Measurements from ENCODE around the gene NTNG2. TPM values are rescaled to one million over a fixed set of nuclear protein-coding genes. Genes with fewer than 3 reads are reported as not detected.

The NTNG2 gene
- total and polyA plus RNA-seq, 10 of the 15 experiments (the other 5 are each of a cell fraction or from before 2014, with no cell fraction given) = 0.37 to 0.79 (median 0.45) TPM; not detected in 6

GRCh38 chr9:132162764-132163456, 1.1 kb downstream of the NTNG2 start:
- no peak for FAIRE-seq
- in situ Hi-C loops (cut with MboI) (no loop called here), intact Hi-C loops (cut with micrococcal nuclease; ENCODE audit: unreplicated experiment) (no loop called here)
- ChIA-PET SMC1A (ENCODE audit: uncharacterized antibody, unreplicated experiment) (no interaction called here), POLR2A (no interaction called here), CTCF (no interaction called here), RAD21 (ENCODE audit: unreplicated experiment) (no interaction called here)
- Histone ChIP-seq H2AFZ (ENCODE audit: control insufficient read depth, low read depth, low read length) (no peak overlapping the region), H3K4me1 (ENCODE audit: control insufficient read depth, insufficient read depth, low read length) (no peaks in the 10 kb centered on the region), H3K36me3 (ENCODE audit: control insufficient read depth in 2 of 2, insufficient read depth in 2 of 2, low read length in 1 of 2) (no peaks in the 10 kb centered on the region), H3K27me3 (replicated peaks in 1 of 2; ENCODE audit: control insufficient read depth in 2 of 2, insufficient read depth in 2 of 2, low read length in 1 of 2) (peaks cover 8 to 19% of the 10 kb centered on the region in 2 experiments), H3K9me3 (replicated peaks; ENCODE audit: control insufficient read depth, insufficient read depth, low read length) (no peaks in the 10 kb centered on the region), H3K79me2 (ENCODE audit: control insufficient read depth, insufficient read depth, low read length) (no peaks in the 10 kb centered on the region), H4K20me1 (ENCODE audit: control insufficient read depth, insufficient read depth) (no peaks in the 10 kb centered on the region), H3K9ac (ENCODE audit: control insufficient read depth, insufficient read depth, low read length) (no peak overlapping the region), H3K4me3 (no peak overlapping the region), H3K27ac (ENCODE audit: control insufficient read depth, insufficient read depth) (no peak overlapping the region), H3K4me2 (ENCODE audit: control insufficient read depth, insufficient read depth) (no peak overlapping the region)
- WGBS (ENCODE audit: insufficient coverage, insufficient replicate concordance, low lambda C conversion rate, missing lambda C conversion rate) = 8% methylated on average over 67 of the region's 74 CpGs
- BruUV-seq (replicated peaks) = no TSS peak
- no peak for DNase-seq (ENCODE audit: low read depth, low spot score)
- ATAC-seq = no peak
- TF ChIP-seq SMC3 (IDR thresholded peaks at IDR 0.05; ENCODE audit: borderline replicate concordance, low read length) = no peak
- no peak for TF ChIP-seq EGR1 (IDR thresholded peaks at IDR 0.05; ENCODE audit: borderline replicate concordance in 1 of 2, low read depth in 2 of 2, low read length in 2 of 2)
- no peak for TF ChIP-seq YY1 (IDR thresholded peaks at IDR 0.05; ENCODE audit: low read depth, low read length)
- TF ChIP-seq NFYB (IDR thresholded peaks at IDR 0.05; ENCODE audit: insufficient read depth, low read depth, low read length) = no peak
- no peak for TF ChIP-seq STAT3 (IDR thresholded peaks at IDR 0.05; ENCODE audit: low read depth, low read length)
- no peak for TF ChIP-seq JUND (IDR thresholded peaks at IDR 0.05; ENCODE audit: low read depth, low read length)
- no peak for TF ChIP-seq IRF4 (IDR thresholded peaks at IDR 0.05; ENCODE audit: low read depth, low read length)
- peak; percentile 94 for TF ChIP-seq SUZ12 (IDR thresholded peaks at IDR 0.05; ENCODE audit: unreplicated experiment)

DNA sequence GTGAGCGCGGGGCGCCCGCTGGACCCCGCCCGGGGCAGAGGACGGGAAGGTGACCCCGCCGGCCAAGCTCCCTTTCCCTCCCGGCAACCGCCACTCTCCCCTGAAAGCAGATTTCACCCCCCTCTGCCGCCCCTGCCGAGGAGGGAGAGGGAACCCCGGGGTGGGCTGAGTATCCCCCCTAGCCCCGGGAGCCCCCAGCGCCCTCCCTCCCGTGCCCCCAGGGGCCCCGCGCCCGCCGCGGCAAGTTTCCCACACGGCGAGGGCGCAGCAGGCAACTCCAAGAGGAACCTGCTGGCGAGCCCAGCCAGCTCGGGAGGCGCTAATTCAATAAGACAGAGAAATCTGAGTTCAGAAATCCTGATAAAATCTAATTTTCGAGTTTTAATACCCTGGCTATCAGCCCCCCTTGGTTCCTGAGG, 1.6 kb downstream of the NTNG2 start:
- Histone ChIP-seq H3K27me3 (replicated peaks in 1 of 2; ENCODE audit: control insufficient read depth in 2 of 2, insufficient read depth in 2 of 2, low read length in 1 of 2) (peaks cover 7 to 19% of the 10 kb centered on the region in 2 experiments), H3K4me3 (no peak overlapping the region), H2AFZ (ENCODE audit: control insufficient read depth, low read depth, low read length) (no peak overlapping the region), H3K36me3 (ENCODE audit: control insufficient read depth in 2 of 2, insufficient read depth in 2 of 2, low read length in 1 of 2) (no peaks in the 10 kb centered on the region), H4K20me1 (ENCODE audit: control insufficient read depth, insufficient read depth) (no peaks in the 10 kb centered on the region), H3K27ac (ENCODE audit: control insufficient read depth, insufficient read depth) (no peak overlapping the region), H3K79me2 (ENCODE audit: control insufficient read depth, insufficient read depth, low read length) (no peaks in the 10 kb centered on the region), H3K4me2 (ENCODE audit: control insufficient read depth, insufficient read depth) (no peak overlapping the region), H3K4me1 (ENCODE audit: control insufficient read depth, insufficient read depth, low read length) (no peaks in the 10 kb centered on the region), H3K9me3 (replicated peaks; ENCODE audit: control insufficient read depth, insufficient read depth, low read length) (no peaks in the 10 kb centered on the region), H3K9ac (ENCODE audit: control insufficient read depth, insufficient read depth, low read length) (no peak overlapping the region)
- CTCF ChIA-PET = interaction anchor here (1.1 kb wide), 1 partner anchor 73 kb away, joined by 3 read pairs; no protein-coding TSS in a partner anchor
- ATAC-seq (no peak), FAIRE-seq (no peak), DNase-seq (ENCODE audit: low read depth, low spot score) (no peak)
- POLR2A ChIA-PET = no interaction called here
- 4% methylated on average over 20 of the region's 29 CpGs for WGBS (ENCODE audit: insufficient coverage, insufficient replicate concordance, low lambda C conversion rate, missing lambda C conversion rate)
- in situ Hi-C loops (cut with MboI) = no loop called here
- BruUV-seq (replicated peaks) = no TSS peak
- SMC1A ChIA-PET (ENCODE audit: uncharacterized antibody, unreplicated experiment) = no interaction called here
- intact Hi-C loops (cut with micrococcal nuclease; ENCODE audit: unreplicated experiment) = no loop called here
- RAD21 ChIA-PET (ENCODE audit: unreplicated experiment) = no interaction called here
- TF ChIP-seq PRDM15 (CRISPR knock-in tag; IDR thresholded peaks at IDR 0.05) (no peak), SUZ12 (IDR thresholded peaks at IDR 0.05; ENCODE audit: unreplicated experiment) (peak; percentile 35), EZH2 (IDR thresholded peaks at IDR 0.05; ENCODE audit: borderline replicate concordance, control insufficient read depth, low read depth, low read length) (0 out of 2 replicates have a peak, but pooled peaks have one; percentile 66), KAT2A (conservative IDR thresholded peaks at IDR 0.05; ENCODE audit: control insufficient read depth, low read depth, low read length) (no peak)
